Gastrocnemius medialis (tissue), 4 donors: ENCODE data around the gene PAN2. TPM values are rescaled to one million over a fixed set of nuclear protein-coding genes. Genes with fewer than 3 reads are reported as not detected.
A peak's percentile ranks its signal among the peaks of the same experiment; 100 is the strongest.

ENCODE experiments used
- ATAC-seq, 2 donors: fragments of 150-250 bp; one replicate each; pipeline ENCODE4 v1.9.1; 2016
- DNase-seq, 2 donors: peaks; one replicate each; pipeline ENCODE4 v3.0.0-alpha.2; 2019
- H3K27ac ChIP-seq, 4 donors: fragments of 200-600 bp; sonication (generic); 1 replicate in 1 of 4; 2 replicates in 3 of 4; pipeline ENCODE4 v1.5.1; 2016 to 2018; ENCODE audit warnings: mild to moderate bottlenecking in 2 of 4, moderate library complexity in 1 of 4
- H3K27me3 ChIP-seq, 3 donors: fragments of 200-600 bp; sonication (generic) in 2 of 3; 1 replicate in 1 of 3; 2 replicates in 2 of 3; pipeline versions ENCODE4 v1.5.1 to v1.6.0; 2016 to 2019; ENCODE audit warnings: mild to moderate bottlenecking in 1 of 3, moderate library complexity in 1 of 3
- H3K36me3 ChIP-seq, 2 donors: fragments of 200-600 bp; sonication (generic) in 1 of 2; one replicate each; pipeline ENCODE4 v1.5.1; 2017 to 2018
- H3K4me1 ChIP-seq, 2 donors: fragments of 200-600 bp; sonication (generic) in 1 of 2; one replicate each; pipeline ENCODE4 v1.5.1; 2016 to 2017; ENCODE audit warnings: mild to moderate bottlenecking in 2 of 2
- H3K4me3 ChIP-seq, 4 donors: fragments of 200-600 bp; sonication (generic) in 3 of 4; 1 replicate in 1 of 4; 2 replicates in 3 of 4; pipeline ENCODE4 v1.5.1; 2016 to 2019; ENCODE audit warnings: mild to moderate bottlenecking in 2 of 4
- H3K9me3 ChIP-seq, 3 donors: fragments of 200-600 bp; sonication (generic) in 2 of 3; 1 replicate in 1 of 3; 2 replicates in 2 of 3; pipeline ENCODE4 v1.5.1; 2016 to 2019
- POLR2A ChIP-seq, 2 donors: fragments of 450-650 bp; IDR thresholded peaks; one replicate each; pipeline ENCODE4 v1.6.1; 2017; ENCODE audit warnings: antibody characterized with exemption in 2 of 2, mild to moderate bottlenecking in 2 of 2, moderate library complexity in 2 of 2
- in situ Hi-C, 4 donors: fragments of 200-750 bp; cut with MboI; loops; one replicate each; pipeline versions ENCODE4 v1.15.0 to v1.8.0; 2017; ENCODE audit warnings: low sequenced_read_pairs in 4 of 4
- intact Hi-C: fragments of 100-400 bp; cut with DNase I; formaldehyde crosslinking; loops from one replicate; pipeline ENCODE4 v1.15.1; 2023; ENCODE audit warnings: low total_unique reads
- total RNA-seq, 4 donors: library from RNA; depleted of rRNA; stranded (reverse); fragments of >200 nt; gene quantifications; one replicate each; pipeline versions ENCODE4 v1.1.0 to v1.2.3, GENCODE V29; 2016
- TF ChIP-seq, protein P1 (sequence below), 5 experiments: fragments of 450-650 bp in 3 of 5; fragments of 200-600 bp in 2 of 5; sonication (generic) in 2 of 5; IDR thresholded peaks in 4 of 5; conservative IDR thresholded peaks in 1 of 5; 1 replicate in 4 of 5; 2 replicates in 1 of 5; pipeline ENCODE4 v1.5.1; 2016 to 2019; ENCODE audit warnings: antibody characterized with exemption in 5 of 5, mild to moderate bottlenecking in 3 of 5, moderate library complexity in 3 of 5

Gene PAN2
- total RNA-seq, 4 donors from 2014 or later, result 7.8 to 33.0 (median 11.6) TPM

DNA sequence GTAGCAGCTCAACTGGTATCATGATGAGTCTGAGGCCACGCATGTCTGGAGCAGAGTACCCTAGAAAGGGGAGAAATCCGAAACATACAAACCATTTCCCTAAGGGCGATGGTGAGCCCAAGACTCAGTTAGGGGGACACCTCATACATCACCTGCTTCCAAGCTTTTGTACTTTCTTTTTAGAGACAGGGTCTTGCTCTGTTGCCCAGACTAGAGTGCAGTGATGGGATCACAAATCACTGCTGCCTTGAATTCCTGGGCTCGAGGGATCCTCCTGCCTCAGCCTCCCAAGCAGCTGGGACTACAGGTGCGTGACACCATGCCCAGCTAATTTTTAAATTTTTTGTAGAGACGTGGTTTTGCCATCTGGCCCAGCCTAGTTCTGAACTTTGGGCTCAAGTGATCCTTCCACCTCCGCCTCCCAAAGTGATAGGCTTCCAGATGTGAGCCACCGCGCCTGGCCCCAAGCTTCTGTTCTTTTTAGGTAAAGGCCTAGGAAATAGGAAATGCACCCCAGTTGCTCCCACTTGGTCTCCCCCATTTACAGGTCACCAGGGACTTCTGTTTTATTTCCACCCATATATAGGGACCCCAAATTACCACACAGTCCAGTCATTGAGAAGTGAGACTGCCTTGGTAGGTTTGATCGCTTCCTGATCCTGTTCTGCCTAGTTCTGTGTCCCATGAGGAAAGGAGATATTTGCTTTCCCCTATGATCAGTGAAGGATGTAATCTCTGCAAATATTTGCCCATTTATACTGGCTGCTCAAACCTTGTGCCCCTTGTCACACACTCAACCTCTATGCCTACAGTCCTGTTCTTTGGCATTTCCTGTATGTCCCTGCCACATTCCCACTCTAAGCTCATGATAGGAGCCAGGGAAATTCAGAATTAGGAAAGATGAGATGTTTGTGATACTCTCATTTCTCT, 28.6 kb upstream of the PAN2 start, which contains the start of gene APOF:
Gene APOF (minus strand): TSS at position 728 of the 930 bp plus-strand sequence. CDS start 112 bp downstream, at position 616.
- TF ChIP-seq POLR2A (IDR thresholded peaks at IDR 0.05), result no peak
- TF ChIP-seq, protein P1, sequence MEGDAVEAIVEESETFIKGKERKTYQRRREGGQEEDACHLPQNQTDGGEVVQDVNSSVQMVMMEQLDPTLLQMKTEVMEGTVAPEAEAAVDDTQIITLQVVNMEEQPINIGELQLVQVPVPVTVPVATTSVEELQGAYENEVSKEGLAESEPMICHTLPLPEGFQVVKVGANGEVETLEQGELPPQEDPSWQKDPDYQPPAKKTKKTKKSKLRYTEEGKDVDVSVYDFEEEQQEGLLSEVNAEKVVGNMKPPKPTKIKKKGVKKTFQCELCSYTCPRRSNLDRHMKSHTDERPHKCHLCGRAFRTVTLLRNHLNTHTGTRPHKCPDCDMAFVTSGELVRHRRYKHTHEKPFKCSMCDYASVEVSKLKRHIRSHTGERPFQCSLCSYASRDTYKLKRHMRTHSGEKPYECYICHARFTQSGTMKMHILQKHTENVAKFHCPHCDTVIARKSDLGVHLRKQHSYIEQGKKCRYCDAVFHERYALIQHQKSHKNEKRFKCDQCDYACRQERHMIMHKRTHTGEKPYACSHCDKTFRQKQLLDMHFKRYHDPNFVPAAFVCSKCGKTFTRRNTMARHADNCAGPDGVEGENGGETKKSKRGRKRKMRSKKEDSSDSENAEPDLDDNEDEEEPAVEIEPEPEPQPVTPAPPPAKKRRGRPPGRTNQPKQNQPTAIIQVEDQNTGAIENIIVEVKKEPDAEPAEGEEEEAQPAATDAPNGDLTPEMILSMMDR (IDR thresholded peaks at IDR 0.05 in 4 of 5, conservative IDR thresholded peaks at IDR 0.05 in 1 of 5), result no peak
- Histone ChIP-seq H3K27me3 (no peaks in the 10 kb centered on the region), H3K4me1 (peaks cover 8 to 12% of the 10 kb centered on the region in 2 donors), H3K36me3 (no peaks in the 10 kb centered on the region), H3K4me3 (no peak within 1 kb of the TSS), H3K27ac (no peak within 1 kb of the TSS), H3K9me3 (no peaks in the 10 kb centered on the region)
- no peak for DNase-seq
- in situ Hi-C loops, result loop anchor here in 1 of 4 donors (10.0 kb wide), 1 partner anchor 102 kb away; the partner anchor contains the start of gene SPRYD4
- ATAC-seq, result no peak
- intact Hi-C loops, result loop anchor here (5.0 kb wide), 1 partner anchor 275 kb away; no protein-coding TSS in a partner anchor

DNA sequence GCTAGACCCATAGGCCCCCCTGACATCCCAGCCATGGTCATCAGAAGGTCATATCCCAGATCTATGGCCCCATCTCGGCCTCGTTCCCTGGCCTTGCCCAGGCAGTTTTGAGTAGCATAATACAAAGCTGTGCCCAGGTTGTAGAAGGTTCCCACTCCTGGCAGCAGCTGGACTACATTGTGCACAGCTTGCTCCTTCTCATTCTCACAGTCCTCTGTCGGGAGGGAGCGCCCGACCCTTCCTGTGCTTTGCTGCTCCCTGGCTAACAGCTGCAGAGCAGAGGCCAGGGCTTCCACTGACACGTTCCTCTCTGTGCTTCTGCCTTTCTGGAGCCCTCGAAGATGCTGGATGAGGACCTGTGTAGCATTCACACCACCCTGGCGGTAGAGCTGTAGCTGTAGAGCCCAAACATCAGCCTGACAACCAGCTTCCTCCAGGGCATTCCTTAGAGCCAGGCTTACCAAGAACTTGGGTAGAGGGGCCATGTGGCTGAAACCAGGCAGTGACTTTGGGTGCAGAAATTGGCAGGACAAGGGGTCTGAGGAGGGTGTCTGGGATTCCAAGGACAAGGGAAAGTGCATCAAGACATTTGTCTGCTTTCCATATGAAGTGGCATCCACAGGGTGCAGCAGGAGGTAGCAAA, 27.8 kb upstream of the PAN2 start:
- DNase-seq, result no peak
- in situ Hi-C loops, result loop anchor here in 1 of 4 donors (10.0 kb wide), 1 partner anchor 103 kb away; the partner anchor contains the start of gene SPRYD4

GRCh38 chr12:56359851-56360767, 26.3 kb upstream of the PAN2 start, which contains the start of gene STAT2:
Gene STAT2, minus strand, starts transcription at chr12:56360107. Its CDS starts 3,536 bp downstream, at chr12:56356571.
- TF ChIP-seq, protein P1 (IDR thresholded peaks at IDR 0.05 in 4 of 5, conservative IDR thresholded peaks at IDR 0.05 in 1 of 5), result peak in 2 of 5 experiments; percentile 7 to 12
- peak; percentile 63 to 69 for TF ChIP-seq POLR2A (IDR thresholded peaks at IDR 0.05)
- peaks cover 0 to 13% of the 10 kb centered on the region in 2 donors for H3K36me3 ChIP-seq

More for the DNA sequence above, 27.8 kb upstream of the PAN2 start:
- Histone ChIP-seq H3K4me1 (peaks cover 8 to 12% of the 10 kb centered on the region in 2 donors), H3K36me3 (no peaks in the 10 kb centered on the region), H3K27ac (no peak overlapping the region), H3K9me3 (no peaks in the 10 kb centered on the region), H3K27me3 (no peaks in the 10 kb centered on the region), H3K4me3 (no peak overlapping the region)
- intact Hi-C loops, result loop anchor here (1.0 to 5.0 kb wide), 2 partner anchors 103 to 276 kb away; no protein-coding TSS in a partner anchor
- no peak for ATAC-seq
- TF ChIP-seq, protein P1 (IDR thresholded peaks at IDR 0.05 in 4 of 5, conservative IDR thresholded peaks at IDR 0.05 in 1 of 5), result no peak
- no peak for TF ChIP-seq POLR2A (IDR thresholded peaks at IDR 0.05)

More at GRCh38 chr12:56359851-56360767, 26.3 kb upstream of the PAN2 start, which contains the start of gene STAT2:
- H3K27ac ChIP-seq, result peak within 1 kb of the TSS; percentile 86 to 92 (median 87)
- H3K27me3 ChIP-seq, result no peaks in the 10 kb centered on the region
- ATAC-seq (peak; percentile 99 to 100), DNase-seq (peak; percentile 98)
- H3K4me3 ChIP-seq, result peak within 1 kb of the TSS; percentile 73 to 85 (median 82)
- in situ Hi-C loops (loop anchor here in 2 of 4 donors (10.0 kb wide), 1 partner anchor 105 kb away; the partner anchor contains the start of gene SPRYD4 (in 2 of the 2)), intact Hi-C loops (loop anchor here (1.0 to 5.0 kb wide), 3 partner anchors 26 to 277 kb away; partner anchors contain the start of gene TIMELESS)
- peaks cover 8 to 12% of the 10 kb centered on the region in 2 donors for H3K4me1 ChIP-seq
- no peaks in the 10 kb centered on the region for H3K9me3 ChIP-seq
